ENCODE data around the gene SORBS1. TPM values are rescaled to one million over a fixed set of nuclear protein-coding genes. Genes with fewer than 3 reads are reported as not detected.

The SORBS1 gene
- total RNA-seq, 1 donor from 2014 or later, result 116 TPM

DNA sequence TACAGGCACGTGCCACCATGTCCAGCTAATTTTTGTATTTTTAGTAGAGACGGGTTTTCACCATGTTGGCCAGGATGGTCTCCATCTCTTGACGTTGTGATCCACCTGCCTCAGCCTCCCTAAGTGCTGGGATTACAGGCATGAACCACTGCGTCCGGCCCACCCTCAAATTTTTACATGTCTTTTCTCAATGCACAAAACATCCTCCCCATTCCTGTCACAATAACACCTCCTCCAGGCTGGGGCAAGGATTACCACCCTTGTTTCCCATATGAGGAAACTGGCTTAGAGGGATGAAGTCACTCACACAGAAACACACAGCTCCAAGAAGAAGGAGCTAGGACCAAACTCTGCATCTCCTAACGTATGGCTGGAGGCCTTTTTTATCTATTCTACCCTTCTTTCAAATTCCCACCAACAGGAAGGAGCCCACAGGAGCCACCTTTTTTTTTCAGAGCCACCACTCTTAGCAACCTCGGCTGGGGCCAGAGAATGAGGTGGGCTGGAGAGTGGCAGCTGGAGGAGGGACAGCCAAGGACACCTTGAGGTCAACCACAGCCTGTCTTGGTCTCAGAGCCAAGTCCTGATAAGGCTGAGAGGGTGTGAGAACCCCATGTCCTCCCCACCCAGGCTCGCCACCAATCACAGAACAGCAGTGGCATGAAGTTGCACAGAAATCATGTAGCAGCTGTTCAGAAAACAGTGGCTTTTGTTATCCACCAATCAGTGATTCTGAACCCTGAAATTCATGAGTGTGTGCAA, 157.3 kb downstream of the SORBS1 start:
- Histone ChIP-seq H3K4me3 (no peak overlapping the region), H3K36me3 (peaks cover 0 to 2% of the 10 kb centered on the region in 2 donors), H3K27ac (no peak overlapping the region), H3K4me1 (peaks cover 19% of the 10 kb centered on the region), H3K27me3 (no peaks in the 10 kb centered on the region), H3K9me3 (no peaks in the 10 kb centered on the region)
- DNase-seq (ENCODE audit: extremely low spot score in 2 of 2), result no peak
- TF ChIP-seq POLR2A (IDR thresholded peaks at IDR 0.05), result no peak
- no peak for TF ChIP-seq POLR2AphosphoS5 (IDR thresholded peaks at IDR 0.05; ENCODE audit: insufficient read depth in 1 of 2, low read depth in 1 of 2)
- TF ChIP-seq, protein P1, sequence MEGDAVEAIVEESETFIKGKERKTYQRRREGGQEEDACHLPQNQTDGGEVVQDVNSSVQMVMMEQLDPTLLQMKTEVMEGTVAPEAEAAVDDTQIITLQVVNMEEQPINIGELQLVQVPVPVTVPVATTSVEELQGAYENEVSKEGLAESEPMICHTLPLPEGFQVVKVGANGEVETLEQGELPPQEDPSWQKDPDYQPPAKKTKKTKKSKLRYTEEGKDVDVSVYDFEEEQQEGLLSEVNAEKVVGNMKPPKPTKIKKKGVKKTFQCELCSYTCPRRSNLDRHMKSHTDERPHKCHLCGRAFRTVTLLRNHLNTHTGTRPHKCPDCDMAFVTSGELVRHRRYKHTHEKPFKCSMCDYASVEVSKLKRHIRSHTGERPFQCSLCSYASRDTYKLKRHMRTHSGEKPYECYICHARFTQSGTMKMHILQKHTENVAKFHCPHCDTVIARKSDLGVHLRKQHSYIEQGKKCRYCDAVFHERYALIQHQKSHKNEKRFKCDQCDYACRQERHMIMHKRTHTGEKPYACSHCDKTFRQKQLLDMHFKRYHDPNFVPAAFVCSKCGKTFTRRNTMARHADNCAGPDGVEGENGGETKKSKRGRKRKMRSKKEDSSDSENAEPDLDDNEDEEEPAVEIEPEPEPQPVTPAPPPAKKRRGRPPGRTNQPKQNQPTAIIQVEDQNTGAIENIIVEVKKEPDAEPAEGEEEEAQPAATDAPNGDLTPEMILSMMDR (IDR thresholded peaks at IDR 0.05), result no peak
- intact Hi-C loops (cut with DNase I), result no loop called here

DNA sequence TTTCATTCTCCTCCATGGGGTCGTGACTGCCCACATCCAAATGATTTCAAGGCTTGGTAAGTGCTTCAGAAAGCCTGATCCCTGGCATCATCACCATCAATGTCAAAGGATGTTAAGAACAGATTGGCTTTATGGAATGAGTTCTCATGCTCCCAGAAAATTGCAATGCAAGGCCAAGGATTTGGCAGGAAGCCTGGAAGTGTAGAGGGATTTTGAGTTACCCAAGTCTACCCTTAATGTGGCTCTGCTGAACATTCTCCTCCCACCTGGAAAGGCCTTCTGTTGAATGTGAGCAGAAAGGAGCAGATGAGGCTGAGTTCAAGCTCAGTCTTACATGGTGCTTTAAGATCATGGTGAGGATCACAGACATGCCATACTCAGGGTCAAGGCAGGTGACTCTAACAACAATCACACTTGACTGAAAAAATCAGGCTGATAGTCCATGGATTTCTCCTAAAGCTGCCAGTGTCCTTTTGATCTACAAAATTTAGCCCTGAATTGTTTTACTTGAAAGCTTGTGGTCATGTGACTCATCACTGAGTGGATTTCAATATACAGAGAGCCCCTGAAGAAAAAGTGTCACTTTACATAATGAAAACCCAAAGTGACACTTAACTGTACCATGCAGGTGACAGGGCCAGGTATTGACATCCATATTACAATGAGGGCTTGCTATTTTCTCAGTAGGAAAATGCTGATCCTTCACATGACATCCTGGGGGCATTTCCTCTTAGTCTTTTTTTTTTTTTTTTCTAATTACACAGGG, 159.3 kb downstream of the SORBS1 start:
- Histone ChIP-seq H3K4me1 (no peaks in the 10 kb centered on the region), H3K4me3 (no peak overlapping the region), H3K27ac (no peak overlapping the region), H3K36me3 (peaks cover 0 to 15% of the 10 kb centered on the region in 2 donors), H3K27me3 (no peaks in the 10 kb centered on the region), H3K9me3 (no peaks in the 10 kb centered on the region)
- intact Hi-C loops (cut with DNase I), result no loop called here
- TF ChIP-seq POLR2A (IDR thresholded peaks at IDR 0.05) (no peak), POLR2AphosphoS5 (IDR thresholded peaks at IDR 0.05; ENCODE audit: insufficient read depth in 1 of 2, low read depth in 1 of 2) (no peak)
- TF ChIP-seq, protein P1 (IDR thresholded peaks at IDR 0.05), result no peak
- no peak for DNase-seq (ENCODE audit: extremely low spot score in 2 of 2)

DNA sequence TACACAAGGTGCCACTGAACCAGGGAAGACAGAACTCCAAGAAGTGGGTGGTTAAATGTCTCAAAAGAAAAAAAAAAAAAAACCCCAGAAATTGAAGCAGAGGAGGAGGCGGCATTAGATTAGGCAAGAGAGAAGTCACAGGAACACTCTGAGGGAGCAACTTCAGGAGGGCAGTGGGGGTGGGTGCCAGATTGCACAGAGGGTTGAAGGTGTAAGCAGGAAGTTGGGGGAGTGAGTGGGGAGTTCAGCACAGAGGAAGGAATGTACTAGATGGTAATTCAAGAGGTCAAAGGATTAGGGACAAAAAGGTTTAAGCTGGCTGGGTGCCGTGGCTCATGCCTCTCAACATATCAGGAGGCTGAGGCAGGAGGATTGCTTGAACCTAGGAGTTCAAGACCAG, 160.4 kb downstream of the SORBS1 start:
- TF ChIP-seq POLR2AphosphoS5 (IDR thresholded peaks at IDR 0.05; ENCODE audit: insufficient read depth in 1 of 2, low read depth in 1 of 2), result no peak
- TF ChIP-seq POLR2A (IDR thresholded peaks at IDR 0.05), result no peak
- TF ChIP-seq, protein P1 (IDR thresholded peaks at IDR 0.05), result no peak
- H3K4me1 ChIP-seq, result no peaks in the 10 kb centered on the region
- intact Hi-C loops (cut with DNase I), result no loop called here
- DNase-seq (ENCODE audit: extremely low spot score in 2 of 2), result no peak
- H3K36me3 ChIP-seq, result peaks cover 0 to 15% of the 10 kb centered on the region in 2 donors
- H3K9me3 ChIP-seq, result no peaks in the 10 kb centered on the region
- H3K27ac ChIP-seq, result no peak overlapping the region
- H3K4me3 ChIP-seq, result no peak overlapping the region
- no peaks in the 10 kb centered on the region for H3K27me3 ChIP-seq

DNA sequence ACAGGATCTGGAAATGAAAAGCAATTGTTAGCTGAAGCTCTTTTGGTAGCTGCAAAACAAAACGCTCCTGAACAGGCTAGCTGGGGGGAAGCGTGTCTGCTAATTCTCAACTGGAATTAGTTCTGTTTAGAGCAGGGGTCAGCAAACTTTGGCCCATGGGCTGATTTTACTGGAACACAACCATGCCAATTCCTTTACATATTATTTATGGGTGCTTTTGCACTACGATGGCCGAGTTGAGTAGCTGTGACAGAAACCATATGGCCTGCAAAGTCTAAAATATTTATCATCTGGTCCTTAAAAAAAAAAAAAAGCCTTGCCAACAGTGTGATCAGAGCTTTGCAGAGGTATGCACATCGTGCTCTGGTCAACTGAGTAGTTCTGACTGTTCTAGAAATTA, 162.0 kb downstream of the SORBS1 start:
- TF ChIP-seq POLR2A (IDR thresholded peaks at IDR 0.05) (no peak), POLR2AphosphoS5 (IDR thresholded peaks at IDR 0.05; ENCODE audit: insufficient read depth in 1 of 2, low read depth in 1 of 2) (no peak)
- TF ChIP-seq, protein P1 (IDR thresholded peaks at IDR 0.05), result no peak
- Histone ChIP-seq H3K27ac (no peak overlapping the region), H3K9me3 (no peaks in the 10 kb centered on the region), H3K36me3 (peaks cover 0 to 15% of the 10 kb centered on the region in 2 donors), H3K27me3 (no peaks in the 10 kb centered on the region), H3K4me3 (no peak overlapping the region), H3K4me1 (no peaks in the 10 kb centered on the region)
- DNase-seq (ENCODE audit: extremely low spot score in 2 of 2), result peak in 1 of 2 donors; percentile 37
- intact Hi-C loops (cut with DNase I), result no loop called here
